ENCODE measurements around the gene UBALD1.

Gene UBALD1

DNA sequence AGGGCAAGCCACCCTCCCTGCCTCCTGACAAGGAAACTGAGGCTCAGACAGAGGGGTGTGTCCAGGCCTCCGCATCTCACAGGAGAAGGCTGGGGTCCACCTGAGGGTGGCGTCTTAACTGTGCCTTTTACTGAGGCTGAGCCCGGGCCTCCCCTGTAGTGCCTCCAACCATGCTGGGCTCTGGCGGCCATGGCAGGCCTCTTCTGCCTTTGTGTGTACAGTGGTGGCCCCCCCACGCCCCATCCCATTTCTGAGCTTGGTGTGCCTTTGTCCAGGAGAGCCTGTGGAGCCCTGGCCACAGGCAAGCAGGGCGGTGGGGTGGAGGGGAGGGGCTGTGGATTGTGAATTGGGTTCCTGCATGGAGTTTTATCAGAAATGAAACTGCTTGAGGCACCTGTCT lies 41.1 kb upstream of the UBALD1 start:
- TF ChIP-seq TAF1 (IDR thresholded peaks at IDR 0.05; ENCODE audit: borderline replicate concordance, insufficient read depth, low read length) (no peak), SIN3A (IDR thresholded peaks at IDR 0.05; ENCODE audit: borderline replicate concordance, insufficient read depth, low read length) (no peak), FOXP2 (optimal IDR thresholded peaks at IDR 0.05; ENCODE audit: borderline replicate concordance, extremely low read depth, extremely low read length, insufficient read depth) (no peak), POLR2AphosphoS5 (IDR thresholded peaks at IDR 0.05; ENCODE audit: low read depth, low read length) (no peak)
- TF ChIP-seq, protein P1, sequence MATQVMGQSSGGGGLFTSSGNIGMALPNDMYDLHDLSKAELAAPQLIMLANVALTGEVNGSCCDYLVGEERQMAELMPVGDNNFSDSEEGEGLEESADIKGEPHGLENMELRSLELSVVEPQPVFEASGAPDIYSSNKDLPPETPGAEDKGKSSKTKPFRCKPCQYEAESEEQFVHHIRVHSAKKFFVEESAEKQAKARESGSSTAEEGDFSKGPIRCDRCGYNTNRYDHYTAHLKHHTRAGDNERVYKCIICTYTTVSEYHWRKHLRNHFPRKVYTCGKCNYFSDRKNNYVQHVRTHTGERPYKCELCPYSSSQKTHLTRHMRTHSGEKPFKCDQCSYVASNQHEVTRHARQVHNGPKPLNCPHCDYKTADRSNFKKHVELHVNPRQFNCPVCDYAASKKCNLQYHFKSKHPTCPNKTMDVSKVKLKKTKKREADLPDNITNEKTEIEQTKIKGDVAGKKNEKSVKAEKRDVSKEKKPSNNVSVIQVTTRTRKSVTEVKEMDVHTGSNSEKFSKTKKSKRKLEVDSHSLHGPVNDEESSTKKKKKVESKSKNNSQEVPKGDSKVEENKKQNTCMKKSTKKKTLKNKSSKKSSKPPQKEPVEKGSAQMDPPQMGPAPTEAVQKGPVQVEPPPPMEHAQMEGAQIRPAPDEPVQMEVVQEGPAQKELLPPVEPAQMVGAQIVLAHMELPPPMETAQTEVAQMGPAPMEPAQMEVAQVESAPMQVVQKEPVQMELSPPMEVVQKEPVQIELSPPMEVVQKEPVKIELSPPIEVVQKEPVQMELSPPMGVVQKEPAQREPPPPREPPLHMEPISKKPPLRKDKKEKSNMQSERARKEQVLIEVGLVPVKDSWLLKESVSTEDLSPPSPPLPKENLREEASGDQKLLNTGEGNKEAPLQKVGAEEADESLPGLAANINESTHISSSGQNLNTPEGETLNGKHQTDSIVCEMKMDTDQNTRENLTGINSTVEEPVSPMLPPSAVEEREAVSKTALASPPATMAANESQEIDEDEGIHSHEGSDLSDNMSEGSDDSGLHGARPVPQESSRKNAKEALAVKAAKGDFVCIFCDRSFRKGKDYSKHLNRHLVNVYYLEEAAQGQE (IDR thresholded peaks at IDR 0.05; ENCODE audit: insufficient read depth in 1 of 2, low read depth in 2 of 2, low read length in 2 of 2) = no peak

DNA sequence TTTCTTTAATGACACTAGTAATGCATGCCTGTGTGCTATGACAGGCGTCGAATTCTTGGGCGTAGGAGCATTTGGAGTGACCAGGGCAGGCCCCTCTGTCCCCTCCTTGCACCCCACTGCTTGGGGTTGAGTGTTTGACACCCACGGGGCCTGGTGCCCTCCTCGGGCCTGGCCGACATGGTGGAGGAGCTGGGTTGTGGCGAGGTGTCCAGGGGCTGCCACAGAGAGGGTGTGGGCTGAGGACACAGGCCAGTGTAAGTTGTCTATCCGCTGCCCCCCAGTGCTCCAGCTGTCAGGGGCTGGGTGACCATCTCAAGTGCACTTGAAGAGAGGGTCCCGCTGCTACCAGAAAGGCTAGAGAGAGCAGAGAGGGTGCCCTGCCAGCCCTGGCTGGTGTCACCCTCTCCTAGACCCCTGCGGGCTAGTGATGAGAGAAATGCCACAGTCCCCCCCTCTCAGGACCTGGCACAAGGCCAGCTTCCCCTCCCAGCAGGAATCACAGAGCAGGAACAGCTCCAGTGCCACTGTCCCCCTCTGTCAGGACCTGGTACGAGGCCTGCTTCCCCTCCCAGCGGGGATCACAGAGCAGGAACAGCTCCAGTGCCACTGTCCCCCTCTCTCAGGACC lies 40.4 kb upstream of the UBALD1 start:
- TF ChIP-seq SIN3A (IDR thresholded peaks at IDR 0.05; ENCODE audit: borderline replicate concordance, insufficient read depth, low read length) (no peak), FOXP2 (optimal IDR thresholded peaks at IDR 0.05; ENCODE audit: borderline replicate concordance, extremely low read depth, extremely low read length, insufficient read depth) (no peak), TAF1 (IDR thresholded peaks at IDR 0.05; ENCODE audit: borderline replicate concordance, insufficient read depth, low read length) (no peak), POLR2AphosphoS5 (IDR thresholded peaks at IDR 0.05; ENCODE audit: low read depth, low read length) (no peak)
- TF ChIP-seq, protein P1 (IDR thresholded peaks at IDR 0.05; ENCODE audit: insufficient read depth in 1 of 2, low read depth in 2 of 2, low read length in 2 of 2) = no peak

DNA sequence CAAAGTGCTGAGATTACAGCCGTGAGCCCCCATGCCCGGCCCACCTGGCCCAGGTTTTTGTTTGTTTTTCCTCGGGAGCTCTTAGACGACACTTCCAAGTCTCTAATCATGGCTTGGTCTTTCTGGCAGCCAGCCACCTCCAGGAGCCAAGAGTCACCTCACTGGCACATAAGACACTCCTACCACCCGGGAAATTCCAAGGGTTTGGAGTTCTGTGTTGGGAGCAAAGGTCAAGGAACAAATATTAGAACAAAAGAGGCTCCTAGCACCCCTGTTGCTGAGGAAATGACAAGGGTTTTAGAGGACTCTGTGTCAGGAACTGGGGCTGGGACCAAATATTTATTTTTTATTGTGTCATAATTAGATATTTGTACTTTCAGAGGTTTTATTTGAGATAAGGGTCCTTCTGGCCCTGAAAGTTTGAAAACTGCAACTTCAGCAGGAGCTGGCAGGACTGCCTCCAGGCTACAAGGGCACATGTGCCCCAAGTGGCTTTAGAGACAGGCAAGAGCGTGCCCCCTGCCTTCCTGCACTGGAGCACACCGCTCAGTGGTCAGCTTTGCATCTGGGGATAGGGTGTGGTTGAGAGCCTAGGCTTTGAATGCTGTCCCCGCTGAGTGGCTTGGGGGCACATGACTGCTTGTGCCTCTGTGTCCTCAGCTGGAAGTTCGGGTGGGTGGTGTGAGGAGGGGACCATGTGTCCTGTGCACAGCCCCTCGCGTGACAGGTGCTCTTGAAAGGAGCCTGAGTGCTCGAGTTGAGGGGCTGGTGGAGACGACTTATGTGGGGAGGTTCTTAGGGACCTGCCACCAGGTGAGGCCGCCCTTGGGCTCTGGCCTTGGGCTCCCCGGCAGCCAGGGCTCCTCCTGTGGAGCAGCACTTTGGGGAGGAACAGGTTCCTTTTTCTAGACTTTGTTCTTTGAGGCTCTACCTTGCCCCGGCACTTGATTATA lies 39.6 kb upstream of the UBALD1 start:
- TF ChIP-seq, protein P1 (IDR thresholded peaks at IDR 0.05; ENCODE audit: insufficient read depth in 1 of 2, low read depth in 2 of 2, low read length in 2 of 2) = no peak
- TF ChIP-seq TAF1 (IDR thresholded peaks at IDR 0.05; ENCODE audit: borderline replicate concordance, insufficient read depth, low read length) (no peak), POLR2AphosphoS5 (IDR thresholded peaks at IDR 0.05; ENCODE audit: low read depth, low read length) (no peak), FOXP2 (optimal IDR thresholded peaks at IDR 0.05; ENCODE audit: borderline replicate concordance, extremely low read depth, extremely low read length, insufficient read depth) (no peak), SIN3A (IDR thresholded peaks at IDR 0.05; ENCODE audit: borderline replicate concordance, insufficient read depth, low read length) (no peak)

DNA sequence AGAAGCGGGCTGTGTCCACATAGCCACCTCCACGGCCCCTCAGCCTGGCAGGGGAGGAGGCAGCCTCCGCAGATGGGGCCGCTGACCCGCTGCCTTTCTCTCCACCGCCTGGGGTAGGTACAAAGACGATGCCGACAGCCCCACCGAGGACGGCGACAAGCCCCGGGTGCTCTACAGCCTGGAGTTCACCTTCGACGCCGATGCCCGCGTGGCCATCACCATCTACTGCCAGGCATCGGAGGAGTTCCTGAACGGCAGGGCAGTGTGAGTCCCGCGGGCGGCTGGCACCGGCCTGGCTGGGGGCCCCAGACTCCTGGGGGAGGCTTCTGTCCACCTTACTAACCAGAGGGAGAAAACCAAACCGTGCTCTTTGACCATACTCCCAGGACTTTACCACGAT lies 37.9 kb upstream of the UBALD1 start:
- TF ChIP-seq SIN3A (IDR thresholded peaks at IDR 0.05; ENCODE audit: borderline replicate concordance, insufficient read depth, low read length) (no peak), TAF1 (IDR thresholded peaks at IDR 0.05; ENCODE audit: borderline replicate concordance, insufficient read depth, low read length) (no peak), POLR2AphosphoS5 (IDR thresholded peaks at IDR 0.05; ENCODE audit: low read depth, low read length) (no peak), FOXP2 (optimal IDR thresholded peaks at IDR 0.05; ENCODE audit: borderline replicate concordance, extremely low read depth, extremely low read length, insufficient read depth) (no peak)
- TF ChIP-seq, protein P1 (IDR thresholded peaks at IDR 0.05; ENCODE audit: insufficient read depth in 1 of 2, low read depth in 2 of 2, low read length in 2 of 2) = no peak

All from PFSK-1 (cell line).